SK-N-SH (cell line): ENCODE results near the gene TMEM266. TPM values are rescaled to one million over a fixed set of nuclear protein-coding genes. Genes with fewer than 3 reads are reported as not detected.

ENCODE experiments used
- CTCF ChIA-PET: fragments of 300-600, 350-600 bp; formaldehyde crosslinking; extraction: SDS; loops from one replicate; lab custom pipeline; 2021; lab: Yijun Ruan, JAX
- POLR2A ChIA-PET: fragments of 350-600 bp; sonication (Branson Sonifier 250); formaldehyde crosslinking; extraction: SDS; loops from one replicate; lab custom pipeline; 2020; ENCODE audit warnings: antibody characterized with exemption, inconsistent platforms; lab: Yijun Ruan, JAX
- DNase-seq: peaks from one replicate; pipeline ENCODE4 v3.0.0; 2012
- H2AFZ ChIP-seq: fragments of 200-600 bp; sonication (generic); 2 replicates; pipeline ENCODE4 v1.8.1; 2016; ENCODE audit warnings: antibody characterized with exemption, mild to moderate bottlenecking, low read depth
- H3F3A ChIP-seq: fragments of 200-600 bp; sonication (generic); replicated peaks from 2 replicates; pipeline ENCODE3; 2016; ENCODE audit warnings: antibody characterized with exemption, mild to moderate bottlenecking; ENCODE audit not compliant: insufficient read depth
- H3K27ac ChIP-seq, 2 experiments: fragments of 200-500 bp in 1 of 2; fragments of 200-600 bp in 1 of 2; sonication (Bioruptor generic) in 1 of 2; sonication (generic), shearing (Covaris generic) in 1 of 2; 2 replicates each; pipeline versions ENCODE4 v1.5.1 to v1.6.1; 2014 to 2016; ENCODE audit warnings: low read depth in 2 of 2, inconsistent platforms in 1 of 2, low read length in 1 of 2, mild to moderate bottlenecking in 1 of 2, mixed read lengths in 1 of 2
- H3K27me3 ChIP-seq: fragments of 200-600 bp; sonication (generic), shearing (Covaris generic); 2 replicates; pipeline ENCODE4 v1.6.1; 2016; ENCODE audit warnings: mixed run types; ENCODE audit not compliant: insufficient read depth
- H3K36me3 ChIP-seq, 2 experiments: fragments of 200-500 bp in 1 of 2; fragments of 200-600 bp in 1 of 2; sonication (Bioruptor generic) in 1 of 2; sonication (generic) in 1 of 2; replicated peaks in 1 of 2; 2 replicates each; pipeline versions ENCODE3 to v1.5.1; 2014 to 2016; ENCODE audit warnings: low read length in 1 of 2, mild to moderate bottlenecking in 1 of 2; ENCODE audit not compliant: insufficient read depth in 2 of 2, control insufficient read depth in 1 of 2
- H3K4me1 ChIP-seq, 2 experiments: fragments of 200-500 bp in 1 of 2; fragments of 200-600 bp in 1 of 2; sonication (Bioruptor generic) in 1 of 2; sonication (generic), shearing (Covaris generic) in 1 of 2; 2 replicates each; pipeline versions ENCODE4 v1.5.1 to v1.6.1; 2014 to 2016; ENCODE audit warnings: low read depth in 1 of 2, low read length in 1 of 2, mixed run types in 1 of 2; ENCODE audit not compliant: insufficient read depth in 2 of 2, control insufficient read depth in 1 of 2
- H3K4me2 ChIP-seq: fragments of 200-600 bp; sonication (generic), shearing (Covaris generic); 2 replicates; pipeline ENCODE4 v1.6.1; 2017; ENCODE audit warnings: mixed run types
- H3K4me3 ChIP-seq, 2 experiments: fragments of 200-500 bp in 1 of 2; fragments of 200-600 bp in 1 of 2; sonication (Bioruptor generic) in 1 of 2; sonication (generic), shearing (Covaris generic) in 1 of 2; 2 replicates each; pipeline versions ENCODE4 v1.5.1 to v1.8.1; 2014 to 2016; ENCODE audit warnings: low read depth in 2 of 2, inconsistent platforms in 1 of 2, low read length in 1 of 2, mild to moderate bottlenecking in 1 of 2, mixed read lengths in 1 of 2, moderate library complexity in 1 of 2
- H3K79me2 ChIP-seq: fragments of 200-600 bp; sonication (generic); 2 replicates; pipeline ENCODE4 v1.8.1; 2017; ENCODE audit warnings: mild to moderate bottlenecking; ENCODE audit not compliant: insufficient read depth
- H3K9ac ChIP-seq: fragments of 200-600 bp; sonication (generic); 2 replicates; pipeline ENCODE4 v1.6.1; 2017; ENCODE audit warnings: mixed run types
- H3K9me2 ChIP-seq: fragments of 200-600 bp; sonication (generic); 2 replicates; pipeline ENCODE4 v1.6.1; 2017; ENCODE audit warnings: mixed run types
- H3K9me3 ChIP-seq: fragments of 200-600 bp; sonication (generic); 2 replicates; pipeline ENCODE4 v1.6.1; 2017; ENCODE audit warnings: mixed run types, mild to moderate bottlenecking, moderate library complexity
- H4K20me1 ChIP-seq: fragments of 200-600 bp; sonication (generic); 2 replicates; pipeline ENCODE4 v1.6.1; 2017; ENCODE audit warnings: mild to moderate bottlenecking, mixed run types; ENCODE audit not compliant: insufficient read depth
- ELF1 ChIP-seq: IDR thresholded peaks from 2 replicates; pipeline ENCODE4 v1.4.0; 2012
- EP300 ChIP-seq, 2 experiments: IDR thresholded peaks; 2 replicates each; pipeline versions ENCODE4 v1.4.0 to v1.6.1; 2012; ENCODE audit warnings: borderline replicate concordance in 1 of 2, low read depth in 1 of 2, low read length in 1 of 2
- EZH2phosphoT487 ChIP-seq: fragments of 200-600 bp; sonication (generic); IDR thresholded peaks from 2 replicates; pipeline ENCODE4 v1.6.1; 2017; ENCODE audit warnings: low read depth, mixed run types, mild to moderate bottlenecking, antibody characterized with exemption, moderate library complexity, borderline replicate concordance
- FOSL2 ChIP-seq: IDR thresholded peaks from 2 replicates; pipeline ENCODE4 v1.4.0; 2012; ENCODE audit warnings: low read depth, mild to moderate bottlenecking, moderate library complexity, borderline replicate concordance
- FOXJ3 ChIP-seq: sonication (generic); formaldehyde crosslinking; IDR thresholded peaks from 2 replicates; pipeline ENCODE4 v1.5.1; 2020; ENCODE audit warnings: mild to moderate bottlenecking, missing genetic modification reagents
- JUND ChIP-seq: IDR thresholded peaks from 2 replicates; pipeline ENCODE4 v1.4.0; 2012
- MXI1 ChIP-seq: IDR thresholded peaks from 2 replicates; pipeline ENCODE4 v1.6.1; 2012; ENCODE audit warnings: mild to moderate bottlenecking, low read depth, low read length, improper control_type of control experiment
- NRF1 ChIP-seq: IDR thresholded peaks from 2 replicates; pipeline ENCODE4 v1.6.1; 2012; ENCODE audit warnings: low read depth, mild to moderate bottlenecking, low read length
- POLR2AphosphoS5 ChIP-seq: IDR thresholded peaks from 2 replicates; pipeline ENCODE4 v1.6.1; 2012; ENCODE audit warnings: low read depth, low read length
- SIN3A ChIP-seq: IDR thresholded peaks from 2 replicates; pipeline ENCODE4 v1.6.1; 2012; ENCODE audit warnings: low read depth, mild to moderate bottlenecking, low read length, moderate library complexity, borderline replicate concordance
- SMC3 ChIP-seq: IDR thresholded peaks from 2 replicates; pipeline ENCODE4 v1.6.1; 2012; ENCODE audit warnings: low read depth, low read length, improper control_type of control experiment
- TCF12 ChIP-seq: IDR thresholded peaks from 2 replicates; pipeline ENCODE4 v1.4.0; 2012
- YY1 ChIP-seq: IDR thresholded peaks from 2 replicates; pipeline ENCODE4 v1.4.0; 2012; ENCODE audit warnings: low read depth, mild to moderate bottlenecking
- whole genome bisulfite sequencing: methylation state at CpG from one replicate; pipeline ENCODE4 v1.1.6; 2017; ENCODE audit warnings: low lambda C conversion rate; 5-methylcytosine and 5-hydroxymethylcytosine counted together
- polyA plus RNA-seq, 3 experiments: library from polyadenylated mRNA; depleted of rRNA; stranded (reverse); fragments of >200 nt; gene quantifications; 2 replicates each; pipeline ENCODE4 v1.2.3, GENCODE V29; 2012
- TF ChIP-seq, protein P1 (sequence below): IDR thresholded peaks from 2 replicates; pipeline ENCODE4; 2012
- TF ChIP-seq, protein P2 (sequence below): IDR thresholded peaks from 2 replicates; pipeline ENCODE4 v1.4.0; 2012; ENCODE audit warnings: low read depth
- TF ChIP-seq, protein P3 (sequence below): IDR thresholded peaks from 2 replicates; pipeline ENCODE4 v1.4.0; 2012; ENCODE audit warnings: low read depth, borderline replicate concordance

TMEM266 gene
- polyA plus RNA-seq, 1 of the 3 experiments (the other 2 are of a cell fraction) = 0.07 TPM

DNA sequence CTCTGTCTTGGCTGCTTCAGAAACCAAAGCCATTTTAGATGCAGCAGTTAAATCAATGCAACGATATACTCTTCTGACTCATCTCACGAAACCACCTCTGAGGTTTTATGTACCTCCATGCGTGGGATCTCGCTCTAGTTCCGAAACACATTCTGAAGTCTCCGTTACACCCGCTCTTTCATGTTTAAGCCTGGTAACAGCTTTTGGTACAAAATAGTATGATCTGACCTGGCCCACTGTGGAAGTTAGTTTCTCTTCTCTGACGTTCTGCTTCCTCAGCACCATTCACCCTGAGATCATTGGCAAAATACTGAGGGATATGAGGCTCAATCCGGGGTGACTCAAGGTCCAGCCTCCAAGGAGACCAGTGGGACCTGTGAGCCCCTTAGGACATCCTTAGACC lies 121.9 kb downstream of the TMEM266 start:
- Histone ChIP-seq H3K27me3 (no peaks in the 10 kb centered on the region), H3K4me3 (no peak overlapping the region), H4K20me1 (no peaks in the 10 kb centered on the region), H3K79me2 (no peaks in the 10 kb centered on the region), H3F3A (peaks cover 5% of the 10 kb centered on the region), H3K9me3 (no peaks in the 10 kb centered on the region), H2AFZ (no peak overlapping the region), H3K9ac (no peak overlapping the region), H3K4me1 (peaks cover 3 to 13% of the 10 kb centered on the region in 2 experiments; a peak in 2 of 4 replicates), H3K9me2 (no peaks in the 10 kb centered on the region), H3K27ac (peak overlapping the region in 1 of 2 experiments; percentile 77; a peak in 1 of 4 replicates), H3K4me2 (no peak overlapping the region), H3K36me3 (no peaks in the 10 kb centered on the region)
- no peak for DNase-seq
- TF ChIP-seq EZH2phosphoT487 = no peak
- TF ChIP-seq, protein P1, sequence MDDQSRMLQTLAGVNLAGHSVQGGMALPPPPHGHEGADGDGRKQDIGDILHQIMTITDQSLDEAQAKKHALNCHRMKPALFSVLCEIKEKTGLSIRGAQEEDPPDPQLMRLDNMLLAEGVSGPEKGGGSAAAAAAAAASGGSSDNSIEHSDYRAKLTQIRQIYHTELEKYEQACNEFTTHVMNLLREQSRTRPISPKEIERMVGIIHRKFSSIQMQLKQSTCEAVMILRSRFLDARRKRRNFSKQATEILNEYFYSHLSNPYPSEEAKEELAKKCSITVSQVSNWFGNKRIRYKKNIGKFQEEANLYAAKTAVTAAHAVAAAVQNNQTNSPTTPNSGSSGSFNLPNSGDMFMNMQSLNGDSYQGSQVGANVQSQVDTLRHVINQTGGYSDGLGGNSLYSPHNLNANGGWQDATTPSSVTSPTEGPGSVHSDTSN = no peak
- TF ChIP-seq TCF12 = no peak
- TF ChIP-seq, protein P2, sequence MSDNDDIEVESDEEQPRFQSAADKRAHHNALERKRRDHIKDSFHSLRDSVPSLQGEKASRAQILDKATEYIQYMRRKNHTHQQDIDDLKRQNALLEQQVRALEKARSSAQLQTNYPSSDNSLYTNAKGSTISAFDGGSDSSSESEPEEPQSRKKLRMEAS = no peak
- no peak for TF ChIP-seq YY1
- TF ChIP-seq FOXJ3 (CRISPR knock-in tag) = no peak
- TF ChIP-seq, protein P3, sequence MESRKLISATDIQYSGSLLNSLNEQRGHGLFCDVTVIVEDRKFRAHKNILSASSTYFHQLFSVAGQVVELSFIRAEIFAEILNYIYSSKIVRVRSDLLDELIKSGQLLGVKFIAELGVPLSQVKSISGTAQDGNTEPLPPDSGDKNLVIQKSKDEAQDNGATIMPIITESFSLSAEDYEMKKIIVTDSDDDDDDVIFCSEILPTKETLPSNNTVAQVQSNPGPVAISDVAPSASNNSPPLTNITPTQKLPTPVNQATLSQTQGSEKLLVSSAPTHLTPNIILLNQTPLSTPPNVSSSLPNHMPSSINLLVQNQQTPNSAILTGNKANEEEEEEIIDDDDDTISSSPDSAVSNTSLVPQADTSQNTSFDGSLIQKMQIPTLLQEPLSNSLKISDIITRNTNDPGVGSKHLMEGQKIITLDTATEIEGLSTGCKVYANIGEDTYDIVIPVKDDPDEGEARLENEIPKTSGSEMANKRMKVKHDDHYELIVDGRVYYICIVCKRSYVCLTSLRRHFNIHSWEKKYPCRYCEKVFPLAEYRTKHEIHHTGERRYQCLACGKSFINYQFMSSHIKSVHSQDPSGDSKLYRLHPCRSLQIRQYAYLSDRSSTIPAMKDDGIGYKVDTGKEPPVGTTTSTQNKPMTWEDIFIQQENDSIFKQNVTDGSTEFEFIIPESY = no peak
- no peak for TF ChIP-seq EP300 (IDR thresholded peaks at IDR 0.05; ENCODE audit: borderline replicate concordance in 1 of 2, low read depth in 1 of 2, low read length in 1 of 2)
- TF ChIP-seq ELF1 = no peak
- TF ChIP-seq MXI1 = no peak
- TF ChIP-seq JUND = no peak
- TF ChIP-seq NRF1 = no peak
- TF ChIP-seq POLR2AphosphoS5 = no peak
- TF ChIP-seq SMC3 = no peak
- no peak for TF ChIP-seq SIN3A
- TF ChIP-seq FOSL2 = no peak
- ChIA-PET POLR2A (no interaction called here), CTCF (interaction anchor here (1.1 to 1.2 kb wide), 2 partner anchors 9 to 34 kb away, joined by 4 to 7 read pairs; no protein-coding TSS in a partner anchor)
- 86% methylated on average over 9 of the region's 9 CpGs for WGBS
